Gastrocnemius medialis (tissue), 4 donors: ENCODE results near the gene LOC128125822.
"Not testable (repeated sequence)": the region's sequence is repeated elsewhere in the genome, so short reads cannot be mapped to it uniquely, and the experiment has no call there.

Experiments used
- ATAC-seq, 2 donors: fragments of 150-250 bp; one replicate each; pipeline ENCODE4 v1.9.1; 2016
- DNase-seq, 2 donors: peaks; one replicate each; pipeline ENCODE4 v3.0.0-alpha.2; 2019
- H3K27ac ChIP-seq, 4 donors: fragments of 200-600 bp; sonication (generic); 1 replicate in 1 of 4; 2 replicates in 3 of 4; pipeline ENCODE4 v1.5.1; 2016 to 2018; ENCODE audit warnings: mild to moderate bottlenecking in 2 of 4, moderate library complexity in 1 of 4
- H3K27me3 ChIP-seq, 3 donors: fragments of 200-600 bp; sonication (generic) in 2 of 3; 1 replicate in 1 of 3; 2 replicates in 2 of 3; pipeline versions ENCODE4 v1.5.1 to v1.6.0; 2016 to 2019; ENCODE audit warnings: mild to moderate bottlenecking in 1 of 3, moderate library complexity in 1 of 3
- H3K36me3 ChIP-seq, 2 donors: fragments of 200-600 bp; sonication (generic) in 1 of 2; one replicate each; pipeline ENCODE4 v1.5.1; 2017 to 2018
- H3K4me1 ChIP-seq, 2 donors: fragments of 200-600 bp; sonication (generic) in 1 of 2; one replicate each; pipeline ENCODE4 v1.5.1; 2016 to 2017; ENCODE audit warnings: mild to moderate bottlenecking in 2 of 2
- H3K4me3 ChIP-seq, 4 donors: fragments of 200-600 bp; sonication (generic) in 3 of 4; 1 replicate in 1 of 4; 2 replicates in 3 of 4; pipeline ENCODE4 v1.5.1; 2016 to 2019; ENCODE audit warnings: mild to moderate bottlenecking in 2 of 4
- H3K9me3 ChIP-seq, 3 donors: fragments of 200-600 bp; sonication (generic) in 2 of 3; 1 replicate in 1 of 3; 2 replicates in 2 of 3; pipeline ENCODE4 v1.5.1; 2016 to 2019
- CTCF ChIP-seq, 5 experiments: fragments of 450-650 bp in 3 of 5; fragments of 200-600 bp in 2 of 5; sonication (generic) in 2 of 5; IDR thresholded peaks in 4 of 5; conservative IDR thresholded peaks in 1 of 5; 1 replicate in 4 of 5; 2 replicates in 1 of 5; pipeline ENCODE4 v1.5.1; 2016 to 2019; ENCODE audit warnings: antibody characterized with exemption in 5 of 5, mild to moderate bottlenecking in 3 of 5, moderate library complexity in 3 of 5
- POLR2A ChIP-seq, 2 donors: fragments of 450-650 bp; IDR thresholded peaks; one replicate each; pipeline ENCODE4 v1.6.1; 2017; ENCODE audit warnings: antibody characterized with exemption in 2 of 2, mild to moderate bottlenecking in 2 of 2, moderate library complexity in 2 of 2
- in situ Hi-C, 4 donors: fragments of 200-750 bp; cut with MboI; loops; one replicate each; pipeline versions ENCODE4 v1.15.0 to v1.8.0; 2017; ENCODE audit warnings: low sequenced_read_pairs in 4 of 4
- intact Hi-C: fragments of 100-400 bp; cut with DNase I; formaldehyde crosslinking; loops from one replicate; pipeline ENCODE4 v1.15.1; 2023; ENCODE audit warnings: low total_unique reads

The LOC128125822 gene

GRCh38 chr6:63581355-63582013, 9.2 kb downstream of the LOC128125822 start:
- no peak for ATAC-seq
- H3K27me3 ChIP-seq, result no peaks in the 10 kb centered on the region
- H3K4me1 ChIP-seq, result peaks cover 5% of the 10 kb centered on the region in 2 donors
- H3K27ac ChIP-seq, result no peak overlapping the region
- intact Hi-C loops, result no loop called here
- H3K9me3 ChIP-seq, result no peaks in the 10 kb centered on the region
- no peak for TF ChIP-seq CTCF (IDR thresholded peaks at IDR 0.05 in 4 of 5, conservative IDR thresholded peaks at IDR 0.05 in 1 of 5)
- TF ChIP-seq POLR2A (IDR thresholded peaks at IDR 0.05), result no peak
- DNase-seq, result no peak
- H3K36me3 ChIP-seq, result peaks cover 5 to 58% of the 10 kb centered on the region in 2 donors
- H3K4me3 ChIP-seq, result no peak overlapping the region
- in situ Hi-C loops, result no loop called here

- Histone ChIP-seq H3K4me1 (peaks cover 0 to under 1% of the 10 kb centered on the region in 2 donors), H3K4me3 (no peak overlapping the region), H3K27me3 (no peaks in the 10 kb centered on the region), H3K36me3 (peaks cover 5 to 46% of the 10 kb centered on the region in 2 donors), H3K9me3 (no peaks in the 10 kb centered on the region), H3K27ac (no peak overlapping the region)
- TF ChIP-seq POLR2A (IDR thresholded peaks at IDR 0.05), result no peak
- no peak for TF ChIP-seq CTCF (IDR thresholded peaks at IDR 0.05 in 4 of 5, conservative IDR thresholded peaks at IDR 0.05 in 1 of 5)
- ATAC-seq, result no peak
- intact Hi-C loops (no loop called here), in situ Hi-C loops (no loop called here)
- DNase-seq, result no peak
These were observed 10.4 kb downstream of the LOC128125822 start for GRCh38 chr6:63582579-63583231.

- H3K27ac ChIP-seq, result no peak overlapping the region
- ATAC-seq, result peak; percentile 23 to 30
- in situ Hi-C loops, result no loop called here
These were observed 11.8 kb downstream of the LOC128125822 start for GRCh38 chr6:63584125-63584514.

GRCh38 chr6:63584566-63584965, 12.3 kb downstream of the LOC128125822 start:
- no peak for ATAC-seq
- TF ChIP-seq CTCF (IDR thresholded peaks at IDR 0.05 in 4 of 5, conservative IDR thresholded peaks at IDR 0.05 in 1 of 5) (no peak), POLR2A (IDR thresholded peaks at IDR 0.05) (no peak)
- no peak for DNase-seq
- in situ Hi-C loops, result no loop called here
- no peaks in the 10 kb centered on the region for H3K9me3 ChIP-seq
- no peak overlapping the region for H3K4me3 ChIP-seq
- intact Hi-C loops, result no loop called here
- H3K27ac ChIP-seq, result no peak overlapping the region
- peaks cover 0 to 27% of the 10 kb centered on the region in 2 donors for H3K36me3 ChIP-seq
- no peaks in the 10 kb centered on the region for H3K4me1 ChIP-seq
- no peaks in the 10 kb centered on the region for H3K27me3 ChIP-seq

More at GRCh38 chr6:63584125-63584514, 11.8 kb downstream of the LOC128125822 start:
- DNase-seq, result no peak
- Histone ChIP-seq H3K4me3 (no peak overlapping the region), H3K4me1 (no peaks in the 10 kb centered on the region), H3K9me3 (no peaks in the 10 kb centered on the region), H3K27me3 (no peaks in the 10 kb centered on the region), H3K36me3 (peaks cover 1 to 32% of the 10 kb centered on the region in 2 donors)
- intact Hi-C loops, result no loop called here
- TF ChIP-seq CTCF (IDR thresholded peaks at IDR 0.05 in 4 of 5, conservative IDR thresholded peaks at IDR 0.05 in 1 of 5) (no peak), POLR2A (IDR thresholded peaks at IDR 0.05) (no peak)

GRCh38 chr6:63585652-63586051, 13.4 kb downstream of the LOC128125822 start:
- DNase-seq, ATAC-seq, H3K27me3 ChIP-seq, H3K9me3 ChIP-seq, in situ Hi-C loops, H3K4me3 ChIP-seq, H3K4me1 ChIP-seq, intact Hi-C loops, H3K27ac ChIP-seq: not testable (repeated sequence)
- peaks cover 0 to 16% of the 10 kb centered on the region in 2 donors for H3K36me3 ChIP-seq
